Measurements from ENCODE around the gene UQCRC2.
"Not testable (repeated sequence)": the region's sequence is repeated elsewhere in the genome, so short reads cannot be mapped to it uniquely, and the experiment has no call there.

GRCh38 chr16:21932650-21933049 is 20.5 kb upstream of the UQCRC2 start:
- TF ChIP-seq CTCF (IDR thresholded peaks at IDR 0.05; ENCODE audit: poor library complexity, severe bottlenecking); RAD21 (conservative IDR thresholded peaks at IDR 0.05); SMC3 (conservative IDR thresholded peaks at IDR 0.05; ENCODE audit: poor library complexity); EP300 (conservative IDR thresholded peaks at IDR 0.05; ENCODE audit: poor library complexity, severe bottlenecking): not testable (repeated sequence)

Measured in neural cell (in vitro differentiated cells).